Effector memory CD4-positive, alpha-beta T cell (primary cell): ENCODE data around the gene DHRS9.

ENCODE experiments used
- DNase-seq, 3 donors: peaks; one replicate each; pipeline ENCODE4 v3.0.0-alpha.2; 2020
- H3K27ac ChIP-seq: 2 replicates; pipeline ENCODE4 v1.7.0; 2013; ENCODE audit warnings: mild to moderate bottlenecking, low read length, moderate library complexity; ENCODE audit not compliant: insufficient read depth, poor library complexity, severe bottlenecking
- H3K27me3 ChIP-seq: replicated peaks from 2 replicates; pipeline ENCODE4 v1.7.0; 2013; ENCODE audit warnings: mild to moderate bottlenecking, low read length; ENCODE audit not compliant: insufficient read depth, control insufficient read depth, poor library complexity, severe bottlenecking
- H3K36me3 ChIP-seq: 2 replicates; pipeline ENCODE4 v1.7.0; 2013; ENCODE audit warnings: mild to moderate bottlenecking, low read length, moderate library complexity; ENCODE audit not compliant: control insufficient read depth, insufficient read depth
- H3K4me1 ChIP-seq: 2 replicates; pipeline ENCODE4 v1.7.0; 2013; ENCODE audit warnings: low read length, mild to moderate bottlenecking; ENCODE audit not compliant: control insufficient read depth, insufficient read depth, poor library complexity, severe bottlenecking
- H3K4me3 ChIP-seq: 2 replicates; pipeline ENCODE4 v1.7.0; 2013; ENCODE audit warnings: low read length, low read depth, mild to moderate bottlenecking; ENCODE audit not compliant: insufficient read depth, poor library complexity, severe bottlenecking
- H3K9me3 ChIP-seq: 2 replicates; pipeline ENCODE4 v1.7.0; 2013; ENCODE audit warnings: mild to moderate bottlenecking, low read length, moderate library complexity; ENCODE audit not compliant: control insufficient read depth

Gene DHRS9

GRCh38 chr2:169108099-169108884 lies 38.9 kb downstream of the DHRS9 start:
- Histone ChIP-seq H3K27me3 (no peaks in the 10 kb centered on the region), H3K4me1 (peaks cover 46% of the 10 kb centered on the region), H3K9me3 (no peaks in the 10 kb centered on the region), H3K4me3 (no peak overlapping the region), H3K36me3 (no peaks in the 10 kb centered on the region), H3K27ac (peak overlapping the region; percentile 0)
- no peak for DNase-seq

- H3K27ac ChIP-seq: no peak overlapping the region
- no peaks in the 10 kb centered on the region for H3K27me3 ChIP-seq
- no peak overlapping the region for H3K4me3 ChIP-seq
- no peaks in the 10 kb centered on the region for H3K36me3 ChIP-seq
- H3K9me3 ChIP-seq: no peaks in the 10 kb centered on the region
- peak; percentile 50 to 74 (median 56) for DNase-seq
- H3K4me1 ChIP-seq: peaks cover 46% of the 10 kb centered on the region
Measured at GRCh38 chr2:169109502-169110409, 40.4 kb downstream of the DHRS9 start.

- Histone ChIP-seq H3K27ac (no peak overlapping the region), H3K4me1 (peaks cover 42% of the 10 kb centered on the region), H3K9me3 (no peaks in the 10 kb centered on the region), H3K36me3 (no peaks in the 10 kb centered on the region), H3K4me3 (no peak overlapping the region), H3K27me3 (no peaks in the 10 kb centered on the region)
- no peak for DNase-seq
Measured at GRCh38 chr2:169110419-169110818, 41.1 kb downstream of the DHRS9 start.

- H3K27me3 ChIP-seq: no peaks in the 10 kb centered on the region
- H3K9me3 ChIP-seq: no peaks in the 10 kb centered on the region
- H3K4me3 ChIP-seq: no peak overlapping the region
- H3K4me1 ChIP-seq: peaks cover 37% of the 10 kb centered on the region
- no peak overlapping the region for H3K27ac ChIP-seq
- no peak for DNase-seq
- no peaks in the 10 kb centered on the region for H3K36me3 ChIP-seq
Measured at GRCh38 chr2:169110916-169111315, 41.6 kb downstream of the DHRS9 start.

GRCh38 chr2:169112841-169113240 lies 43.5 kb downstream of the DHRS9 start:
- Histone ChIP-seq H3K9me3 (no peaks in the 10 kb centered on the region), H3K36me3 (no peaks in the 10 kb centered on the region), H3K27ac (no peak overlapping the region), H3K4me1 (peaks cover 19% of the 10 kb centered on the region), H3K27me3 (no peaks in the 10 kb centered on the region), H3K4me3 (no peak overlapping the region)
- DNase-seq: no peak

- no peak overlapping the region for H3K4me3 ChIP-seq
- H3K27me3 ChIP-seq: no peaks in the 10 kb centered on the region
- no peaks in the 10 kb centered on the region for H3K9me3 ChIP-seq
- H3K4me1 ChIP-seq: peaks cover 10% of the 10 kb centered on the region
- H3K36me3 ChIP-seq: no peaks in the 10 kb centered on the region
- no peak overlapping the region for H3K27ac ChIP-seq
- DNase-seq: no peak
Measured at GRCh38 chr2:169114056-169114455, 44.7 kb downstream of the DHRS9 start.

GRCh38 chr2:169116327-169116726 lies 47.0 kb downstream of the DHRS9 start:
- Histone ChIP-seq H3K27me3 (no peaks in the 10 kb centered on the region), H3K27ac (no peak overlapping the region), H3K9me3 (no peaks in the 10 kb centered on the region), H3K4me3 (no peak overlapping the region), H3K4me1 (no peaks in the 10 kb centered on the region), H3K36me3 (no peaks in the 10 kb centered on the region)
- no peak for DNase-seq

- no peak overlapping the region for H3K4me3 ChIP-seq
- no peak overlapping the region for H3K27ac ChIP-seq
- no peaks in the 10 kb centered on the region for H3K4me1 ChIP-seq
- no peak for DNase-seq
- no peaks in the 10 kb centered on the region for H3K36me3 ChIP-seq
- H3K27me3 ChIP-seq: no peaks in the 10 kb centered on the region
- H3K9me3 ChIP-seq: no peaks in the 10 kb centered on the region
Measured at GRCh38 chr2:169116993-169117392, 47.6 kb downstream of the DHRS9 start.

GRCh38 chr2:169118060-169118459 lies 48.7 kb downstream of the DHRS9 start:
- no peaks in the 10 kb centered on the region for H3K36me3 ChIP-seq
- DNase-seq: no peak
- no peaks in the 10 kb centered on the region for H3K27me3 ChIP-seq
- H3K27ac ChIP-seq: no peak overlapping the region
- no peak overlapping the region for H3K4me3 ChIP-seq
- H3K4me1 ChIP-seq: no peaks in the 10 kb centered on the region
- no peaks in the 10 kb centered on the region for H3K9me3 ChIP-seq
